OCI-LY7 (cell line): ENCODE results near the gene CFDP1. TPM values are rescaled to one million over a fixed set of nuclear protein-coding genes. Genes with fewer than 3 reads are reported as not detected.

Experiments used
- BruUV-seq: library from RNA; stranded (reverse); fragments of 400-500 nt; replicated peaks from 2 replicates; lab custom pipeline; 2021; lab: Mats Ljungman, UMichigan
- CTCF ChIA-PET: fragments of 300-600 bp; sonication (Branson Sonifier 250); formaldehyde crosslinking; loops from one replicate; lab custom pipeline; 2022; ENCODE audit warnings: antibody characterized with exemption; ENCODE audit not compliant: unreplicated experiment; lab: Charles Lee
- POLR2A ChIA-PET: fragments of 300-600 bp; sonication (Branson Sonifier 250); formaldehyde crosslinking; loops from one replicate; lab custom pipeline; 2022; ENCODE audit warnings: antibody characterized with exemption; lab: Charles Lee
- DNase-seq: peaks from one replicate; pipeline ENCODE4 v3.0.0-alpha.2; 2015; ENCODE audit warnings: low spot score
- H2AFZ ChIP-seq: fragments of 200-600 bp; sonication (generic), shearing (Covaris generic); 2 replicates; pipeline ENCODE4 v1.6.1; 2014; ENCODE audit warnings: mild to moderate bottlenecking, antibody characterized with exemption, low read length, moderate library complexity
- H3K27ac ChIP-seq: fragments of 200-600 bp; sonication (generic); 2 replicates; pipeline ENCODE4 v1.5.1; 2014; ENCODE audit warnings: mixed run types, low read depth, mild to moderate bottlenecking, moderate library complexity, low read length, inconsistent platforms; ENCODE audit not compliant: poor library complexity, severe bottlenecking
- H3K36me3 ChIP-seq: fragments of 200-600 bp; sonication (generic); 2 replicates; pipeline ENCODE4 v1.6.1; 2014; ENCODE audit warnings: mild to moderate bottlenecking, antibody characterized with exemption, low read length, moderate library complexity, mixed read lengths; ENCODE audit not compliant: insufficient read depth
- H3K4me1 ChIP-seq: fragments of 200-600 bp; sonication (generic); 2 replicates; pipeline ENCODE4 v1.5.1; 2014; ENCODE audit warnings: mild to moderate bottlenecking, low read length; ENCODE audit not compliant: insufficient read depth, poor library complexity, severe bottlenecking
- H3K4me2 ChIP-seq: fragments of 200-600 bp; sonication (generic); 2 replicates; pipeline ENCODE4 v1.6.1; 2014; ENCODE audit warnings: mild to moderate bottlenecking, low read length
- H3K4me3 ChIP-seq: fragments of 200-600 bp; sonication (generic); 2 replicates; pipeline ENCODE4 v1.5.1; 2014; ENCODE audit warnings: mild to moderate bottlenecking, low read depth, low read length; ENCODE audit not compliant: poor library complexity, severe bottlenecking
- H3K79me2 ChIP-seq: fragments of 200-600 bp; sonication (generic); 2 replicates; pipeline ENCODE4 v1.6.1; 2016; ENCODE audit warnings: low read depth, mild to moderate bottlenecking, low read length, moderate library complexity, mixed read lengths; ENCODE audit not compliant: insufficient read depth
- H3K9me2 ChIP-seq: fragments of 200-600 bp; sonication (generic); 2 replicates; pipeline ENCODE4 v1.6.1; 2016; ENCODE audit warnings: mild to moderate bottlenecking, low read length, mixed read lengths; ENCODE audit not compliant: insufficient read depth
- H3K9me3 ChIP-seq: fragments of 200-600 bp; sonication (generic); 2 replicates; pipeline ENCODE4 v1.6.1; 2014; ENCODE audit warnings: mild to moderate bottlenecking, mixed run types, low read length, mixed read lengths
- H4K20me1 ChIP-seq: fragments of 200-600 bp; sonication (generic); 2 replicates; pipeline ENCODE4 v1.6.1; 2014; ENCODE audit warnings: mild to moderate bottlenecking, antibody characterized with exemption, low read length, moderate library complexity, mixed read lengths; ENCODE audit not compliant: insufficient read depth
- CTCF ChIP-seq: fragments of 200-600 bp; sonication (generic); conservative IDR thresholded peaks from 2 replicates; pipeline ENCODE4 v1.5.1; 2014; ENCODE audit warnings: mild to moderate bottlenecking, antibody characterized with exemption, low read length, moderate library complexity, mixed read lengths
- EZH2phosphoT487 ChIP-seq: fragments of 200-600 bp; sonication (generic); IDR thresholded peaks from 2 replicates; pipeline ENCODE4 v1.6.1; 2018; ENCODE audit warnings: low read depth, borderline replicate concordance, mild to moderate bottlenecking, mixed run types, antibody characterized with exemption, low read length, moderate library complexity, mixed read lengths
- intact Hi-C: fragments of 100-400 bp; cut with micrococcal nuclease; formaldehyde crosslinking; loops from one replicate; pipeline ENCODE4 v1.10.0; 2022; ENCODE audit not compliant: unreplicated experiment
- total RNA-seq, 2 experiments: library from RNA; depleted of rRNA in 1 of 2; stranded (reverse); fragments of >200 nt in 1 of 2; shearing (Covaris generic) in 1 of 2; gene quantifications; 2 replicates each; pipeline ENCODE4 v1.2.3, GENCODE V29; 2014 to 2022

The CFDP1 gene
- total RNA-seq, 2 experiments from 2014 or later: 30.0 to 57.6 TPM

GRCh38 chr16:75317532-75317931 lies 115.8 kb downstream of the CFDP1 start:
- no peaks in the 10 kb centered on the region for H3K79me2 ChIP-seq
- BruUV-seq: no TSS peak
- intact Hi-C loops: no loop called here
- no peak overlapping the region for H3K27ac ChIP-seq
- no peak overlapping the region for H3K4me2 ChIP-seq
- no peaks in the 10 kb centered on the region for H3K9me3 ChIP-seq
- no peak for TF ChIP-seq CTCF
- no peak for TF ChIP-seq EZH2phosphoT487
- no peak for DNase-seq
- no peak overlapping the region for H3K4me3 ChIP-seq
- H3K9me2 ChIP-seq: no peaks in the 10 kb centered on the region
- H2AFZ ChIP-seq: no peak overlapping the region
- peaks cover 16% of the 10 kb centered on the region for H3K4me1 ChIP-seq
- no peaks in the 10 kb centered on the region for H4K20me1 ChIP-seq
- POLR2A ChIA-PET: interaction anchor here (0.7 to 0.8 kb wide), 2 partner anchors 9 to 367 kb away, joined by 3 read pairs; no protein-coding TSS in a partner anchor
- CTCF ChIA-PET: no interaction called here
- no peaks in the 10 kb centered on the region for H3K36me3 ChIP-seq

- Histone ChIP-seq H3K36me3 (no peaks in the 10 kb centered on the region), H3K4me1 (peaks cover 16% of the 10 kb centered on the region), H3K4me3 (no peak overlapping the region), H3K4me2 (no peak overlapping the region), H2AFZ (no peak overlapping the region), H3K9me3 (no peaks in the 10 kb centered on the region), H3K27ac (no peak overlapping the region), H3K9me2 (no peaks in the 10 kb centered on the region), H3K79me2 (no peaks in the 10 kb centered on the region), H4K20me1 (no peaks in the 10 kb centered on the region)
- no TSS peak for BruUV-seq
- TF ChIP-seq CTCF: no peak
- TF ChIP-seq EZH2phosphoT487: no peak
- ChIA-PET POLR2A (interaction anchor here (0.8 kb wide), 1 partner anchor 9 kb away, joined by 3 read pairs; no protein-coding TSS in a partner anchor), CTCF (no interaction called here)
- intact Hi-C loops: no loop called here
- no peak for DNase-seq
Measured at GRCh38 chr16:75317101-75317522, 116.2 kb downstream of the CFDP1 start.

GRCh38 chr16:75315539-75316306 lies 117.6 kb downstream of the CFDP1 start:
- ChIA-PET CTCF (no interaction called here), POLR2A (no interaction called here)
- TF ChIP-seq EZH2phosphoT487: no peak
- no peak for TF ChIP-seq CTCF
- Histone ChIP-seq H3K4me1 (peaks cover 15% of the 10 kb centered on the region), H4K20me1 (no peaks in the 10 kb centered on the region), H3K36me3 (no peaks in the 10 kb centered on the region), H3K79me2 (no peaks in the 10 kb centered on the region), H3K27ac (no peak overlapping the region), H3K9me2 (no peaks in the 10 kb centered on the region), H3K4me3 (no peak overlapping the region), H2AFZ (no peak overlapping the region), H3K9me3 (no peaks in the 10 kb centered on the region), H3K4me2 (no peak overlapping the region)
- no TSS peak for BruUV-seq
- intact Hi-C loops: no loop called here
- no peak for DNase-seq
